GM10266 (cell line): Measurements from ENCODE around the gene NEK7.

Experiments
- DNase-seq: peaks from one replicate; pipeline ENCODE4 v3.0.0; 2012; ENCODE audit errors: extremely low spot score
- CTCF ChIP-seq: IDR thresholded peaks from 2 replicates; pipeline ENCODE4 v1.5.1; 2012; ENCODE audit warnings: mild to moderate bottlenecking, low read depth; ENCODE audit not compliant: control insufficient read depth, insufficient read depth; ENCODE audit errors: missing control alignments

NEK7 gene

GRCh38 chr1:198171667-198172540 is 15.1 kb downstream of the NEK7 start:
- DNase-seq, result no peak
- TF ChIP-seq CTCF, result no peak

GRCh38 chr1:198173832-198174231 is 17.0 kb downstream of the NEK7 start:
- DNase-seq, result no peak
- TF ChIP-seq CTCF, result no peak

- no peak for DNase-seq
- TF ChIP-seq CTCF, result no peak
Measured at GRCh38 chr1:198174297-198174696, 17.5 kb downstream of the NEK7 start.

GRCh38 chr1:198175423-198176170 is 18.8 kb downstream of the NEK7 start:
- TF ChIP-seq CTCF, result no peak
- no peak for DNase-seq

GRCh38 chr1:198176179-198176578 is 19.4 kb downstream of the NEK7 start:
- TF ChIP-seq CTCF, result no peak
- no peak for DNase-seq

- TF ChIP-seq CTCF, result no peak
- no peak for DNase-seq
Measured at GRCh38 chr1:198177546-198177945, 20.7 kb downstream of the NEK7 start.

- no peak for TF ChIP-seq CTCF
- no peak for DNase-seq
Measured at GRCh38 chr1:198178615-198179014, 21.8 kb downstream of the NEK7 start.
